OCI-LY1 (cell line): Measurements from ENCODE around the gene RNU6-9.
"Not testable (repeated sequence)": the region's sequence is repeated elsewhere in the genome, so short reads cannot be mapped to it uniquely, and the experiment has no call there.

ENCODE experiments used
- H2AFZ ChIP-seq: fragments of 200-600 bp; sonication (generic), shearing (Covaris generic); 2 replicates; pipeline ENCODE4 v1.6.0; 2014; ENCODE audit warnings: antibody characterized with exemption, mild to moderate bottlenecking, low read length
- H3F3A ChIP-seq: fragments of 200-600 bp; sonication (generic), shearing (Covaris generic); 2 replicates; pipeline ENCODE4 v1.6.0; 2014; ENCODE audit warnings: mild to moderate bottlenecking, antibody characterized with exemption, low read length, moderate library complexity; ENCODE audit not compliant: insufficient read depth
- H3K27ac ChIP-seq: fragments of 200-600 bp; sonication (generic); 2 replicates; pipeline ENCODE4 v1.5.1; 2014; ENCODE audit warnings: low read length, mixed run types, mild to moderate bottlenecking, low read depth; ENCODE audit not compliant: poor library complexity, severe bottlenecking
- H3K27me3 ChIP-seq: fragments of 200-600 bp; sonication (generic); 2 replicates; pipeline ENCODE4 v1.6.0; 2014; ENCODE audit warnings: antibody characterized with exemption, mild to moderate bottlenecking, low read length, moderate library complexity; ENCODE audit not compliant: insufficient read depth
- H3K36me3 ChIP-seq: fragments of 200-600 bp; sonication (generic); 2 replicates; pipeline ENCODE4 v1.6.1; 2014; ENCODE audit warnings: mild to moderate bottlenecking, antibody characterized with exemption, low read length, moderate library complexity, mixed read lengths; ENCODE audit not compliant: insufficient read depth
- H3K4me1 ChIP-seq: fragments of 200-600 bp; sonication (generic); 2 replicates; pipeline ENCODE4 v1.5.1; 2014; ENCODE audit warnings: mild to moderate bottlenecking, low read length, moderate library complexity; ENCODE audit not compliant: insufficient read depth, severe bottlenecking
- H3K4me2 ChIP-seq: fragments of 200-600 bp; sonication (generic), shearing (Covaris generic); 2 replicates; pipeline ENCODE4 v1.6.1; 2014; ENCODE audit warnings: low read length
- H3K4me3 ChIP-seq: fragments of 200-600 bp; sonication (generic); 2 replicates; pipeline ENCODE4 v1.5.1; 2014; ENCODE audit warnings: low read length, low read depth, mild to moderate bottlenecking, mixed read lengths; ENCODE audit not compliant: poor library complexity, severe bottlenecking
- H3K79me2 ChIP-seq: fragments of 200-600 bp; shearing (Covaris generic); 2 replicates; pipeline ENCODE4 v1.6.1; 2016; ENCODE audit warnings: mixed run types, low read length, mixed read lengths; ENCODE audit not compliant: insufficient read depth
- H3K9ac ChIP-seq: fragments of 200-600 bp; sonication (generic), shearing (Covaris generic); 2 replicates; pipeline ENCODE4 v1.6.1; 2014; ENCODE audit warnings: mild to moderate bottlenecking, low read length, mixed read lengths
- H3K9me2 ChIP-seq: fragments of 200-600 bp; sonication (generic), shearing (Covaris generic); 2 replicates; pipeline ENCODE4 v1.6.1; 2014; ENCODE audit warnings: low read depth, mild to moderate bottlenecking, low read length, mixed read lengths
- H3K9me3 ChIP-seq: fragments of 200-600 bp; shearing (Covaris generic); 2 replicates; pipeline ENCODE4 v1.6.1; 2014; ENCODE audit warnings: low read length, mixed read lengths
- H4K20me1 ChIP-seq: fragments of 200-600 bp; sonication (generic), shearing (Covaris generic); 2 replicates; pipeline ENCODE4 v1.6.0; 2016; ENCODE audit warnings: mild to moderate bottlenecking, low read length; ENCODE audit not compliant: insufficient read depth
- EZH2 ChIP-seq: fragments of 200-600 bp; sonication (generic), shearing (Covaris generic); IDR thresholded peaks from 2 replicates; pipeline ENCODE4 v1.8.0; 2017; ENCODE audit warnings: borderline replicate concordance, mixed run types, mild to moderate bottlenecking, antibody characterized with exemption, low read length, moderate library complexity, mixed read lengths
- TF ChIP-seq, protein P1 (sequence below): fragments of 200-600 bp; sonication (generic), shearing (Covaris generic); IDR thresholded peaks from 2 replicates; pipeline ENCODE4 v1.5.1; 2017; ENCODE audit warnings: mild to moderate bottlenecking, antibody characterized with exemption, low read length, moderate library complexity, mixed read lengths

RNU6-9 gene

DNA sequence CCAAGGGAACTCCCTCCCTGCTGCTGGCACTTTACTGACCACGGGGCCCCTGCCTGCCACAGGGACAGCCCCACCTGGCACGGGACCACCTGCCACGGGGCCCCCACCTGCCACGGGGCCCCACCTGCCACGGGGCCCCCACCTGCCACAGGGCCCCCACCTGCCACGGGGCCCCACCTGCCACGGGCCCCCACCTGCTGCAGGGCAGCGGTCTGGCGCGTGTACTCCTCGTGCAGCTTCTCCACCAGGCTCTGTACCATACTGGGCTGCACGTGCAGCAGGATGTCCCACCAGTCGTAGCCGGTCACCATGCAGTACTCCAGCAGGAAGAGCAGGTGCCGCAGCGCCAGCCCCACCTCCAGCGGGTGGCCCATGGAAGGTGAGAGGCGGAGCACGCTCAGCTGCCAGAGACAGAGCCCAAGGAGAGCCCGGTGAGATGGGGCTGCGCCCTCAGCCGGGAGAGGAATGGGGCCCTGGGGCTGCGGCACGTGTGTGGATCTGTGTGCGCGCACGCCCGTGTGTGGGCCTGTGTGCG is 16.4 kb upstream of the RNU6-9 start:
- Histone ChIP-seq H3K9me2 (no peaks in the 10 kb centered on the region), H3K4me1 (peaks cover 16% of the 10 kb centered on the region), H3K4me3 (no peak overlapping the region), H2AFZ (no peak overlapping the region), H3K79me2 (no peaks in the 10 kb centered on the region), H3K27ac (no peak overlapping the region), H3K4me2 (no peak overlapping the region), H4K20me1 (no peaks in the 10 kb centered on the region), H3F3A (no peaks in the 10 kb centered on the region), H3K27me3 (no peaks in the 10 kb centered on the region), H3K9me3 (no peaks in the 10 kb centered on the region), H3K36me3 (peaks cover 9% of the 10 kb centered on the region), H3K9ac (no peak overlapping the region)
- no peak for TF ChIP-seq EZH2
- TF ChIP-seq, protein P1, sequence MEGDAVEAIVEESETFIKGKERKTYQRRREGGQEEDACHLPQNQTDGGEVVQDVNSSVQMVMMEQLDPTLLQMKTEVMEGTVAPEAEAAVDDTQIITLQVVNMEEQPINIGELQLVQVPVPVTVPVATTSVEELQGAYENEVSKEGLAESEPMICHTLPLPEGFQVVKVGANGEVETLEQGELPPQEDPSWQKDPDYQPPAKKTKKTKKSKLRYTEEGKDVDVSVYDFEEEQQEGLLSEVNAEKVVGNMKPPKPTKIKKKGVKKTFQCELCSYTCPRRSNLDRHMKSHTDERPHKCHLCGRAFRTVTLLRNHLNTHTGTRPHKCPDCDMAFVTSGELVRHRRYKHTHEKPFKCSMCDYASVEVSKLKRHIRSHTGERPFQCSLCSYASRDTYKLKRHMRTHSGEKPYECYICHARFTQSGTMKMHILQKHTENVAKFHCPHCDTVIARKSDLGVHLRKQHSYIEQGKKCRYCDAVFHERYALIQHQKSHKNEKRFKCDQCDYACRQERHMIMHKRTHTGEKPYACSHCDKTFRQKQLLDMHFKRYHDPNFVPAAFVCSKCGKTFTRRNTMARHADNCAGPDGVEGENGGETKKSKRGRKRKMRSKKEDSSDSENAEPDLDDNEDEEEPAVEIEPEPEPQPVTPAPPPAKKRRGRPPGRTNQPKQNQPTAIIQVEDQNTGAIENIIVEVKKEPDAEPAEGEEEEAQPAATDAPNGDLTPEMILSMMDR: no peak

DNA sequence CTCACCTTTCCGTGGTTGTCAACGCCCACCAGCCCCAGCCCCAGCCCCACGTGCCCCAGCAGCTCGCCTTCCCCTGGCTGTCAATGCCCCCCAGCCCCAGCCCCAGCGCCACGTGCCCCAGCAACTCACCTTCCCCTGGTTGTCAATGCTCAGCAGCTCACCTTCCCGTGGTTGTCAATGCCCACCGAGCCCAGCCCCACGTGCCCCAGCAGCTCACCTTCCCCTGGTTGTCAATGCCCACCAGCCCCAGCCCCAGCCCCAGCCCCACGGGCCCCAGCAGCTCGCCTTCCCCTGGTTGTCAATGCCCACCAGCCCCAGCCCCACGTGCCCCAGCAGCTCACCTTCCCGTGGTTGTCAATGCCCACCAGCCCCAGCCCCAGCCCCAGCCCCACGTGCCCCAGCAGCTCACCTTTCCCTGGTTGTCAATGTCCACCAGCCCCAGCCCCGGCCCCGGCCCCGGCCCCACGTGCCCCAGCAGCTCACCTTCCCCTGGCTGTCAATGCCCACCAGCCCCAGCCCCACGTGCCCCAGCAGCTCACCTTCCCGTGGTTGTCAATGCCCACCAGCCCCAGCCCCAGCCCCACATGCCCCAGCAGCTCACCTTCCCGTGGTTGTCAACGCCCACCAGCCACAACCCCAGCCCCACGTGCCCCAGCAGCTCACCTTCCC is 15.2 kb upstream of the RNU6-9 start:
- H3F3A ChIP-seq, H3K27me3 ChIP-seq, H2AFZ ChIP-seq, H3K9me2 ChIP-seq, H3K4me2 ChIP-seq, H3K9me3 ChIP-seq, H3K27ac ChIP-seq, H3K4me1 ChIP-seq, H3K4me3 ChIP-seq, H4K20me1 ChIP-seq, H3K79me2 ChIP-seq, H3K9ac ChIP-seq: not testable (repeated sequence)
- peaks cover 20% of the 10 kb centered on the region for H3K36me3 ChIP-seq

DNA sequence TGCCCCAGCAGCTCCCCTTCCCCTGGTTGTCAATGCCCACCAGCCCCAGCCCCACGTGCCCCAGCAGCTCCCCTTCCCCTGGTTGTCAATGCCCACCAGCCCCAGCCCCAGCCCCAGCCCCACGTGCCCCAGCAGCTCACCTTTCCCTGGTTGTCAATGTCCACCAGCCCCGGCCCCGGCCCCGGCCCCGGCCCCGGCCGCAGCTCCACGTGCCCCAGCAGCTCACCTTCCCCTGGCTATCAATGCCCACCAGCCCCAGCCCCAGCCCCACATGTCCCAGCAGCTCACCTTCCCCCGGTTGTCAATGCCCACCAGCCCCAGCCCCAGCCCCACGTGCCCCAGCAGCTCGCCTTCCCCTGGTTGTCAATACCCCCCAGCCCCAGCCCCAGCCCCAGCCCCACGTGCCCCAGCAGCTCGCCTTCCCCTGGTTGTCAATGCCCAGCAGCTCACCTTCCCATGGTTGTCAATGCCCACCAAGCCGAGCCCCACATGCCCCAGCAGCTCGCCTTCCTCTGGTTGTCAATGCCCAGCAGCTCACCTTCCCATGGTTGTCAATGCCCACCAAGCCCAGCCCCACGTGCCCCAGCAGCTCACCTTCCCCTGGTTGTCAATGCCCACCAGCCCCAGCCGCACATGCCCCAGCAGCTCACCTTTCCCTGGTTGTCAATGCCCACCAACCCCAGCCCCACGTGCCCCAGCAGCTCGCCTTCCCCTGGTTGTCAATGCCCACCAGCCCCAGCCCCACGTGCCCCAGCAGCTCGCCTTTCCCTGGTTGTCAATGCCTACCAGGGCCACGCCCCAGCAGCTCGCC is 14.3 kb upstream of the RNU6-9 start:
- H3K27ac ChIP-seq, H3K9ac ChIP-seq, H3K4me2 ChIP-seq, H3K4me3 ChIP-seq, H4K20me1 ChIP-seq, H3K79me2 ChIP-seq, H3K27me3 ChIP-seq, H2AFZ ChIP-seq, H3K9me2 ChIP-seq, H3K4me1 ChIP-seq, H3K9me3 ChIP-seq, H3F3A ChIP-seq: not testable (repeated sequence)
- peaks cover 27% of the 10 kb centered on the region for H3K36me3 ChIP-seq

DNA sequence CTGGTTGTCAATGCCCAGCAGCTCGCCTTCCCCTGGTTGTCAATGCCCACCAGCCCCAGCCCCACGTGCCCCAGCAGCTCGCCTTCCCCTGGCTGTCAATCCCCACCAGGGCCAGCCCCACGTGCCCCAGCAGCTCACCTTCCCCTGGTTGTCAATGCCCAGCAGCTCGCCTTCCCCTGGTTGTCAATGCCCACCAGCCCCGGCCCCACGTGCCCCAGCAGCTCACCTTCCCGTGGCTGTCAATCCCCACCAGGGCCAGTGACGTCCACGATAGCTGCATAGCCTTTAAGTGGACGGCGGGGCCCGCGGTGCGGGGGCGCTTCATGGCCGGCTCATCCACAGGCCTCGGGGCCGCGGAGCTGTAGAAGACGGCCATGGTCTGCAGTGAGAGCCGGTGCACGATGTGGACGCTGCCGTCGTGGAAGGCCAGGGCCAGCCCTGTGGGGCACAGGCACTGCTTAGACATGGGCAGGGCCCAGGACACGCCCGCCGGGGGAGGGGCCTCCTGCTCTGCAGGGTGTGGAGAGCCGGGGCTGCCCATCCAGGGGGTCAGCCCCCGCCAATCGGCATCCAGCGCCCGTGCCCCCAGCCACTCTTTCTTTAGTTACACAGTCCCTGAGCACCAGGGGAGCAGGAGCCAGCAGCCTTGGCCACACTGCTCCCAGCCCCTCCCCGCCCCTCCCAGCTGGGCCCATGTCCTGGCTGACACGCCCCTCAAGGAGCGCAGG is 13.4 kb upstream of the RNU6-9 start:
- H3K36me3 ChIP-seq: peaks cover 32% of the 10 kb centered on the region
- no peak overlapping the region for H3K4me3 ChIP-seq
- H3K79me2 ChIP-seq: no peaks in the 10 kb centered on the region
- no peaks in the 10 kb centered on the region for H3K27me3 ChIP-seq
- H2AFZ ChIP-seq: no peak overlapping the region
- H4K20me1 ChIP-seq: no peaks in the 10 kb centered on the region
- H3K27ac ChIP-seq: no peak overlapping the region
- H3K9me2 ChIP-seq: no peaks in the 10 kb centered on the region
- no peaks in the 10 kb centered on the region for H3K4me1 ChIP-seq
- H3K9me3 ChIP-seq: no peaks in the 10 kb centered on the region
- no peak overlapping the region for H3K4me2 ChIP-seq
- TF ChIP-seq, protein P1: no peak
- no peak for TF ChIP-seq EZH2
- no peaks in the 10 kb centered on the region for H3F3A ChIP-seq
- H3K9ac ChIP-seq: no peak overlapping the region
